Stimulated activated CD4-positive, alpha-beta T cell treated with anti-CD3 and anti-CD28 coated beads, TNF-alpha, amount 100 ng/mL, for 1 hour (primary cell): ENCODE results near the gene SH2D3C.

ENCODE experiments used
- DNase-seq, 3 donors: peaks; one replicate each; pipeline ENCODE4 v3.0.0-alpha.2; 2020; ENCODE audit warnings: low read depth in 3 of 3, low spot score in 1 of 3

The SH2D3C gene

GRCh38 chr9:127778280-127779135, at the start of gene SH2D3C:
SH2D3C (minus strand) TSS chr9:127778666; CDS start chr9:127778627, 39 bp downstream.
- DNase-seq, result peak in 1 of 3 donors; percentile 39

- DNase-seq, result no peak
Observed at GRCh38 chr9:127826253-127826913, 47.9 kb upstream of the SH2D3C start.

- no peak for DNase-seq
Observed at GRCh38 chr9:127825319-127826051, 47.0 kb upstream of the SH2D3C start.

DNA sequence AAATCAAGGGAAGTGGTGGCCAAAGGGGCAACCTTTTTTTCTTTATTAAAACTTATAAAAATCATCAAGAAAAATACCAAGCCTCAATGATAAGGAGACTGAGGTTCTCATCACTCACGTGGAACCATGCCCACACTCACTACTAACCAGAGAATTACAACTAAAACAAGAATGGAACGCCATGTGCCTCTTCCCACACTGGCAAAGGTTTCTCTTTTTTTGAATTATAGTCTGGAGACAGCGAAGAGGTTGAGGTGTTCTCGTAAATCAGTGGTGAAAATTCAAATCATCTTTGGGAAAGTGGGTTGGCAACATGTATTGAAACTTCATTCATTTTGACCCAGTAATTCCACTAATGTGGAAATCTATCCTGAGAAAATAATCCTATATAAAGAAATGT, 43.6 kb upstream of the SH2D3C start:
- DNase-seq, result no peak

DNA sequence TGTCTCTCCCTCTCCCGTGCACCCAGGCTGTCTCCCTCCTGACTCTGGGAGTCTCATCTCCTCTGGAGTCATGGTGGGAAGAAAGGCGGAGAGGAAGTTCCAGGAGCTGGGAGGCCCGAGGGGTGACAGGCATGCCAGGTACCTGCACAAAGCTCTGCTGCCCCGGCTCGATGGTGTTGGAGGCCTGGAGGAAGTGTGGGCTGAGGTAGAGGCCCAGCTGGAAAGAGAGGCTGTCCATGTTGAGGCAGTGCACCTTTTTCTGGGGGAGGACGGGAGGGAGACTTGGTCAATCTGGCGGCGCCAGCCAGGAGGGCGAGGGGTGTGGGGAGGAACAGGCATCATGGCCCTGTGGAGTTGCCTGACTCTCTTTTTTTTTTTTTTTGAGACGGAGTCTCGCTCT, 40.1 kb upstream of the SH2D3C start:
- DNase-seq, result no peak

- no peak for DNase-seq
Observed at GRCh38 chr9:127817881-127818434, 39.5 kb upstream of the SH2D3C start.

- no peak for DNase-seq
Observed at GRCh38 chr9:127816728-127817127, 38.3 kb upstream of the SH2D3C start.

- DNase-seq, result no peak
Observed at GRCh38 chr9:127816362-127816725, 37.9 kb upstream of the SH2D3C start.

DNA sequence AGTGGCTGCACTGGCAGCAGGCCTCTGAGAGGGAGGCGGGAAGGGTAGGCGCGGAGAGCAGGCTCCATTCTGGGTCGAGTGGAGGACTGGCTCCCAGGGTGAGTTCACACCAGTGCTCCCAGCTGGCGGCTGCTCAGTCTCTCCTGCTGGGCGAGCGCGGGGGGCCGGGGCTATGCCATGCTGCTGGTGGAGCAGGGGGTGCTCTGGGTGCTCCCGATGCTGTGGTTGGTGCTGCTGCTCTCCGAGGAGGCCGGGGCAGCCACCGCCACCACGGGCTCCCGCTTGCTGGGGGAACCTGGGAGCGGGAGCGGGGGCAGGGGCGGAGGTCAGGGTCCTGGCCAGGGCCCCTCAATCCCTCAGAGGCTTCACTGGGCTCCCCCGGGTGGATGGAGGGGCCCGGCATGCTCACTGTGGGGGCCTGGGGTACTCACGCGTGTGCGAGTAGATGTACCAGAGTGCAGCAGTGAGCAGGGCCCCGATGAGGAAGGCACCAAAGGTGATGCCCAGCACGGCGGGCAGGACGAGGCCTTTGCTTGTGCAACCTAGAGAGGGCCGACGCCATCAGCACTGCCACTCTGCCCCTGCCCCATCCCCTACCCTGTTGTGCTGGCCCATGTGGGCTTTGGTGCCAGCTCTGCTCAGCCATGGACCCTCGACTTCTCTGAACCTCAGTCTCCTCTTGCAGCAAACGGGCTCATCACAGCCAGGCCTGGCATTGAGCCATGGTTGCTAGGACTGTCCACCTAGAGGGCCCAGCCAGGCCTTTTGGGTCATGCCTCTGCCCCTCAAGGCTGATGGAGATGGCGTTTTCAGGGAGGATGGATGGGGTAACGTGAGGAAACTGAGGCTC, 37.3 kb upstream of the SH2D3C start:
- DNase-seq, result no peak

DNA sequence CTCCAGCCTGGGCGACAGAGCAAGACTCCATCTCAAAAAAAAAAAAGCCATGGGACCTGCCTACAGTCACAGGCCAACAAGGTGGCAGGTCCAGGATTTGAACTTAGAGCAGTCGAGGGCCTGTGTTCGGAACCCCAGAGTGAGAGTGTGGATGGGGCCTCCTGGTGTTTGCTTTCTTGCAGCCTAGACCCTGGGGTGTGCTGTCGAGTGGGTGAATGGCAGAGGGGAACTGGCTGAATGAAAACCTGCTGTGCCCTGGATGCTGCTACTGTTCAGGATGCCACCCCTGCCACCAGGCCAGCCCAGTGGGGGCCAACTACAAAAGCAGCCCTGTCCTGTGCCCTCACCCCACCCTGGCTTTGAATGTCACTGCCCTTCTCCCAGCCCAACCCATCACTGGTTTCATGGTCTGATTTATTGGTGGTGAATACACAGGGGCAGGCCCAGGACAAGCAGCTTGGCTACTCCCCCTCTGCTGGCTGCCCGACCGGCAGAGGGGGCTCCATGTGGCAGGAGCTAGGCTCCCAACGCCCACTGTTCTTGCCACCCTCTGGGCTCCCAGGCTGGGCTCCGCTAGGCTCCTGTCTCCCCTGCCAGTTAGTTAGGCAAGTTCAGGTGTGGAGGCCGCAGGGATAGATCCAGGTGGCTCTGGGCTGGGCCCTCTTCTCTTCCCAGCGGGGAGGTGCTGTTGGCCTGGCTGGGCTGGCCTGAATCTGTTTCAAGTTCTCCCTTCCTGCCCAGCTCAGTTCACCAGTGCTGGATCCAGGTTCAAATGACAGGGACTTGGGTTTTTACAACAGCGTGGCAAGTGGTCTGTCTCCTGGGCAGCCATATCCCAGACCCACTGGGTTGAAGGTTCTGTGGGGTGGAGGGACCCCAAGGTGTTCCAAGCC, 36.4 kb upstream of the SH2D3C start:
- no peak for DNase-seq

DNA sequence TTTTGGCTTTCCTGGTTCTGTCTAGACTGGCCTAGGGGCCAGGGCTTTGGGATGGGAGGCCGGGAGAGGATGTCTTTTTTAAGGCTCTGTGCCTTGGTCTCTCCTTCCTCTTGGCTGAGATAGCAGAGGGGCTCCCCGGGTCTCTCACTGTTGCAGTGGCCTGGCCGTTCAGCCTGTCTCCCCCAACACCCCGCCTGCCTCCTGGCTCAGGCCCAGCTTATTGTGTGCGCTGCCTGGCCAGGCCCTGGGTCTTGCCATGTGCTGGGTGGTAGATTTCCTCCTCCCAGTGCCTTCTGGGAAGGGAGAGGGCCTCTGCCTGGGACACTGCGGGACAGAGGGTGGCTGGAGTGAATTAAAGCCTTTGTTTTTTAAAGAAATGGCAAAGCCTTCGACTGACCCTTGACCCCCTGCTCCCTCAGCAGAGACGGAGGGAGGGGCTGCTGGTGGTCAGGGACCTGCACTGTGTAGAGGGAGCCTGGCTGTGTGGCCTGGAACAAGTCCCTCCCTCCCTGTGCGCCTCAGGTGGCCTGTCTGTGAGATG, 35.3 kb upstream of the SH2D3C start:
- DNase-seq, result no peak

- DNase-seq, result no peak
Observed at GRCh38 chr9:127812936-127813675, 34.6 kb upstream of the SH2D3C start.

GRCh38 chr9:127812011-127812410, 33.5 kb upstream of the SH2D3C start:
- no peak for DNase-seq

- no peak for DNase-seq
Observed at GRCh38 chr9:127810378-127811187, 32.1 kb upstream of the SH2D3C start.

GRCh38 chr9:127809540-127810377, 31.3 kb upstream of the SH2D3C start:
- DNase-seq, result no peak

DNA sequence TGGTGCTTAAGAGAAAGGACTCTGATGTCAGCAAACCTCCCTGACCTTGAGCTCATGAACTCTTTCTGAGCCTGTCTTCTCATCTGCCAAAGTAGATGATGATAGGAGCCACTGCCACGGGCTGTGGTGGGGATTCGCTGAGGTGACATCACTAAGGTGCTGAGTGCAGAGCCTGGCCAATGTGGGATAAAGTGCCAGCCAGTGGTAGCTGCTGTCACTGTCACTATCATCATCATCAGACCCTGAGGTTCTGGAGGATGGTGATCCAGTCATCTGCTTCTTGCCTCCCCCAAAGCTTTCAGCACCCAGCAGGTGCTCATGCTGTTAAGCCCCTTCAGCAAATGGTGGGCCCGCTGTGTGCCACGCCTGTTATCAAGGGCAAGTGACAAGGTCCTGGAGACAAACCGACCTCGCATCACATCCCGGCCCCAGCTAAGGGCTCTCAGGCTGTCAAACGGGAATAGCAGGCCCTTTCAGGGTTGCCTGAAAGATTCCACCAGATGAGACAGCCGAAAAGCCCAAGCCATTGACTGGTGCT, 30.6 kb upstream of the SH2D3C start:
- DNase-seq, result no peak
